Adrenal gland (tissue), 5 donors: ENCODE results near the gene CACNA1B.

ENCODE experiments used
- CTCF ChIP-seq, 6 experiments: fragments of 450-650 bp in 4 of 6; fragments of 200-600 bp in 2 of 6; sonication (generic) in 1 of 6; IDR thresholded peaks; 1 replicate in 5 of 6; 2 replicates in 1 of 6; pipeline versions ENCODE4 v1.5.1 to v1.8.0; 2016 to 2021; ENCODE audit warnings: antibody characterized with exemption in 6 of 6, mild to moderate bottlenecking in 2 of 6, moderate library complexity in 1 of 6
- POLR2A ChIP-seq, 2 donors: fragments of 450-650 bp; IDR thresholded peaks; one replicate each; pipeline ENCODE4 v1.6.1; 2017; ENCODE audit warnings: antibody characterized with exemption in 2 of 2, mild to moderate bottlenecking in 2 of 2, moderate library complexity in 1 of 2
- donor health status: DM: no; HTN: no; CAD: no.

DNA sequence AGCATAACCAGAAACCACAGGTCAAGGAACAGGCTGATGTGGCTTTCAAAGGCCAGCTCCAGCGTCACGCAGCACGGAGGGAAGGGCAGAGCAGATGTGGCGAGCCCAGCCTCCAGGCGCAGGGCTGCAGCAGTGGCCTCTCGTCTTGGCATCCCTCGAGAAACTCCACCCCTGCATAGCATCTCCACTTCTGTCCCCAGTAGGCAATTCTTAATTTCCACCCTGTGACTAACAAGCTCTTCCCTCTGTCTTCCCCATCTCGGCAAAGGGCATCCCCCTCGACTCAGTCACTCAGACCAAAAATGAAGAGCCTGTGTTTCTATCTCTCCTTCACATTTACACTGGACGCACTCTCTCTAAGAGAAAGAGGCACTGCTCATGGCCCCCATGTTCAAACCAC is 1.7 kb upstream of the CACNA1B start:
- TF ChIP-seq POLR2A (IDR thresholded peaks at IDR 0.05) (no peak), CTCF (IDR thresholded peaks at IDR 0.05) (no peak)
